CD14-positive monocyte (primary cell): ENCODE results near the gene SLC47A2. TPM values are rescaled to one million over a fixed set of nuclear protein-coding genes. Genes with fewer than 3 reads are reported as not detected.
"Not testable (repeated sequence)": the region's sequence is repeated elsewhere in the genome, so short reads cannot be mapped to it uniquely, and the experiment has no call there.

Experiments
- DNase-seq, 3 donors: peaks; one replicate each; pipeline ENCODE4 v3.0.0-alpha.2; 2011 to 2022
- H2AFZ ChIP-seq: 2 replicates; pipeline ENCODE4 v1.6.0; 2012; ENCODE audit warnings: mild to moderate bottlenecking, low read depth, low read length, inconsistent platforms; ENCODE audit not compliant: insufficient read depth, poor library complexity, severe bottlenecking
- H3K27ac ChIP-seq, 2 donors: 1 replicate in 1 of 2; 2 replicates in 1 of 2; pipeline ENCODE4 v1.5.1; 2012 to 2013; ENCODE audit warnings: low read length in 2 of 2, control low read depth in 1 of 2, inconsistent platforms in 1 of 2, low read depth in 1 of 2, mild to moderate bottlenecking in 1 of 2
- H3K27me3 ChIP-seq, 2 donors: one replicate each; pipeline versions ENCODE4 v1.6.0 to v1.6.1; 2011 to 2013; ENCODE audit warnings: low read length in 2 of 2; ENCODE audit not compliant: control insufficient read depth in 2 of 2, insufficient read depth in 2 of 2
- H3K36me3 ChIP-seq, 2 donors: replicated peaks in 1 of 2; 1 replicate in 1 of 2; 2 replicates in 1 of 2; pipeline versions ENCODE4 v1.5.1 to v1.6.1; 2012 to 2013; ENCODE audit warnings: low read length in 2 of 2, control low read depth in 1 of 2, inconsistent platforms in 1 of 2, mild to moderate bottlenecking in 1 of 2; ENCODE audit not compliant: insufficient read depth in 2 of 2, control insufficient read depth in 1 of 2
- H3K4me1 ChIP-seq, 2 donors: 1 replicate in 1 of 2; 2 replicates in 1 of 2; pipeline versions ENCODE4 v1.5.1 to v1.6.1; 2012 to 2013; ENCODE audit warnings: low read length in 2 of 2, control low read depth in 1 of 2, inconsistent platforms in 1 of 2, mild to moderate bottlenecking in 1 of 2, moderate library complexity in 1 of 2; ENCODE audit not compliant: insufficient read depth in 2 of 2, control insufficient read depth in 1 of 2
- H3K4me2 ChIP-seq: replicated peaks from 2 replicates; pipeline ENCODE3; 2012; ENCODE audit warnings: low read length, moderate library complexity, mild to moderate bottlenecking; ENCODE audit not compliant: poor library complexity, severe bottlenecking; ENCODE audit errors: extremely low read depth
- H3K4me3 ChIP-seq, 3 experiments: fragments of 200-600 bp in 1 of 3; sonication (generic) in 1 of 3; replicated peaks in 1 of 3; 1 replicate in 2 of 3; 2 replicates in 1 of 3; pipeline ENCODE4 v1.5.1; 2011 to 2013; ENCODE audit warnings: low read length in 3 of 3, mild to moderate bottlenecking in 3 of 3, control low read depth in 2 of 3, low read depth in 2 of 3, inconsistent platforms in 1 of 3, moderate library complexity in 1 of 3
- H3K79me2 ChIP-seq: 2 replicates; pipeline ENCODE4 v1.6.0; 2012; ENCODE audit warnings: mild to moderate bottlenecking, control low read depth, inconsistent platforms, low read length, moderate library complexity; ENCODE audit not compliant: insufficient read depth
- H3K9ac ChIP-seq: 2 replicates; pipeline ENCODE4 v1.6.0; 2017; ENCODE audit warnings: low read length, mild to moderate bottlenecking; ENCODE audit not compliant: insufficient read depth, poor library complexity, severe bottlenecking
- H3K9me3 ChIP-seq, 2 donors: replicated peaks in 1 of 2; 1 replicate in 1 of 2; 2 replicates in 1 of 2; pipeline versions ENCODE4 v1.5.1 to v1.6.1; 2012 to 2013; ENCODE audit warnings: low read length in 2 of 2, control low read depth in 1 of 2; ENCODE audit not compliant: control insufficient read depth in 1 of 2, insufficient read depth in 1 of 2
- H4K20me1 ChIP-seq: 2 replicates; pipeline ENCODE4 v1.6.0; 2012; ENCODE audit warnings: mild to moderate bottlenecking, low read length, control low read depth, moderate library complexity; ENCODE audit not compliant: insufficient read depth
- H3K27ac Mint-ChIP-seq, 7 donors: one replicate each; pipeline ENCODE4 v1.8.0; 2020; ENCODE audit warnings: mild to moderate bottlenecking in 7 of 7, mixed read lengths in 7 of 7, moderate library complexity in 6 of 7, inconsistent platforms in 2 of 7
- H3K27me3 Mint-ChIP-seq, 3 donors: one replicate each; pipeline ENCODE4 v1.8.0; 2021 to 2022; ENCODE audit warnings: low read depth in 3 of 3, mild to moderate bottlenecking in 3 of 3, mixed read lengths in 3 of 3, moderate library complexity in 3 of 3, inconsistent platforms in 1 of 3
- H3K36me3 Mint-ChIP-seq, 2 donors: one replicate each; pipeline ENCODE4 v1.8.0; 2020; ENCODE audit warnings: mixed read lengths in 2 of 2, inconsistent platforms in 1 of 2, mild to moderate bottlenecking in 1 of 2
- H3K4me1 Mint-ChIP-seq: one replicate; pipeline ENCODE4 v1.8.0; 2020; ENCODE audit warnings: mild to moderate bottlenecking, mixed read lengths
- H3K4me3 Mint-ChIP-seq, 2 donors: one replicate each; pipeline ENCODE4 v1.8.0; 2020; ENCODE audit warnings: mild to moderate bottlenecking in 2 of 2, mixed read lengths in 2 of 2, moderate library complexity in 1 of 2
- H3K9me3 Mint-ChIP-seq, 7 donors: one replicate each; pipeline ENCODE4 v1.8.0; 2020 to 2022; ENCODE audit warnings: mixed read lengths in 7 of 7, mild to moderate bottlenecking in 6 of 7, moderate library complexity in 6 of 7, inconsistent platforms in 2 of 7
- CTCF ChIP-seq: fragments of 200-600 bp; IDR thresholded peaks from one replicate; pipeline ENCODE4 v1.8.0; 2022; ENCODE audit warnings: antibody characterized with exemption, mild to moderate bottlenecking
- WGBS: methylation state at CpG from one replicate; pipeline ENCODE4 v1.1.5; 2013; ENCODE audit warnings: missing lambda C conversion rate; ENCODE audit not compliant: insufficient coverage; 5-methylcytosine and 5-hydroxymethylcytosine counted together
- intact Hi-C, 2 donors: fragments of 100-400 bp; cut with micrococcal nuclease; formaldehyde crosslinking; loops; one replicate each; pipeline versions ENCODE4 v1.15.0 to v1.15.1; 2023
- polyA minus RNA-seq: library from RNA; depleted of rRNA, polyadenylated mRNA; stranded (reverse); fragments of >200 nt; gene quantifications from 2 replicates; pipeline ENCODE4 v1.2.3, GENCODE V29; 2012
- polyA plus RNA-seq, 3 donors: library from polyadenylated mRNA; depleted of rRNA in 1 of 3; unstranded in 2 of 3; stranded (reverse) in 1 of 3; fragments of 300-500 nt in 2 of 3; fragments of >200 nt in 1 of 3; fragmentation: Illumina TruSeq in 2 of 3; gene quantifications; 1 replicate in 2 of 3; 2 replicates in 1 of 3; pipeline ENCODE4 v1.2.3, GENCODE V29; 2012 to 2021
- total RNA-seq, 12 experiments: library from RNA in 1 of 12; stranded (reverse) in 1 of 12; fragments of 120-200 nt in 1 of 12; gene quantifications; one replicate each; pipeline ENCODE4 v1.2.4 and lab custom pipeline; 2013 to 2026; ENCODE audit warnings: mixed read lengths in 6 of 12, inconsistent platforms in 1 of 12

SLC47A2 gene
- not detected for total RNA-seq (2013)
- polyA plus RNA-seq: not detected
- polyA minus RNA-seq: not detected in 2 replicates
- 0 to 1.7 (median 0) reads per million in 11 experiments for total RNA-seq (lab: John Stamatoyannopoulos, UW)

DNA sequence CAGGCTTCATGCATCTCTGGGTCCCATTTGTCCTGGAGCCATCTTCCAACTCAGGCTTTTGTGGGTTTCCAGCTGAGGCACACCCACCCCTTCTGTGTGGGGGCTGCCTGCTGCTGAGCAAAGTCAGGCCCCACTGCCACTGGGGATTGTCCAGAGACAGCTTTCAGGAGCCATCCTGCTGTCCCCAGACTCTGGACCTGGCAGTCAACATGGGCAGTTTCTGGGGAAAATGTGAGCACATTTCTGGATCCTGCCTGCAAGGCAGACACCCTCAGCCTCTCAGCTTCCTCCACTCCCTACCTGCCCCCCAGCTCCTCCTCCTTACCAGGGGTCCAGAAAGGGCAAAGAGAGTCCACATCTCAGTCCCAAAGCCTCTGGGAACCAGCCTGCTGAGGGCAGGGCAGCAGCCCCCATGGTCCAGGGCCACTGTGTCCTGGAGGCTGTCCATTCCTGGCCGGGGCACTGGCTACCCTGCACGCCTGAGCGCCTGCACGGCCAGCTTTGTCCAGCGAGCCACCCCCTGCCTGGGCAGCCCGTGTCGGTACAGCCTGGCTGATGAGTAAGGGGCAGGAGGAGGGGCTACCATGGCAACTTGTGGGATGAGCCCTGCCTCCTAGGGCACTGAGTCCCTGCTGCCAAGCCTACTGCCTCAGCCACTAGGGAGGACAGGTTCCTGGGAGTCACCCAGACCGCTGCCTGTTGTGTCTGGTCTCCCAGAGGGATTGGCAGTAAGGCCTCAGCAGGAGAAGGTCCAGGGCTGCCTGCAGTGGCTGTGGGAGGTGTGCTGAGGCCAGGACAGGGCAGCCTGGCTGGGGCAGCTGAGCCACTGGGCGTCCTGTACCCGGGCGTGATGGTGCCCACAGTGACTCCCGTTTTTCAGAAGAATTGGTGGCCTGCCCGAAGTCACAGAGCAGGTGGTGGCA, at the start of gene SLC47A2:
TSS of gene SLC47A2 (minus strand) at position 477 of the 923 bp plus-strand sequence. CDS start at position 448, 29 bp downstream.
- no peak within 1 kb of the TSS for H3K4me3 Mint-ChIP-seq
- Histone ChIP-seq H3K4me3 (no peak within 1 kb of the TSS), H3K4me1 (peaks cover 9 to 13% of the 10 kb centered on the region in 2 donors), H3K4me2 (no peak within 1 kb of the TSS), H3K79me2 (no peaks in the 10 kb centered on the region), H4K20me1 (no peaks in the 10 kb centered on the region), H2AFZ (no peak within 1 kb of the TSS), H3K9ac (no peak within 1 kb of the TSS), H3K9me3 (no peaks in the 10 kb centered on the region), H3K36me3 (no peaks in the 10 kb centered on the region), H3K27me3 (no peaks in the 10 kb centered on the region), H3K27ac (no peak within 1 kb of the TSS)
- intact Hi-C loops: no loop called here
- H3K27ac Mint-ChIP-seq: no peak within 1 kb of the TSS
- H3K36me3 Mint-ChIP-seq: no peaks in the 10 kb centered on the region
- H3K27me3 Mint-ChIP-seq: peaks cover 0 to 4% (median 0%) of the 10 kb centered on the region in 3 donors
- no peak for TF ChIP-seq CTCF
- WGBS: 93% methylated on average over 13 of the region's 13 CpGs
- no peak for DNase-seq
- H3K4me1 Mint-ChIP-seq: peaks cover 10% of the 10 kb centered on the region
- no peaks in the 10 kb centered on the region for H3K9me3 Mint-ChIP-seq

- Mint-ChIP-seq H3K27me3 (peaks cover 3 to 6% (median 5%) of the 10 kb centered on the region in 3 donors), H3K27ac (no peak overlapping the region), H3K4me1 (peaks cover 16% of the 10 kb centered on the region), H3K4me3 (no peak overlapping the region), H3K9me3 (no peaks in the 10 kb centered on the region), H3K36me3 (peaks cover 9 to 10% of the 10 kb centered on the region in 2 donors)
- H2AFZ ChIP-seq: no peak overlapping the region
- no peaks in the 10 kb centered on the region for H3K27me3 ChIP-seq
- no peaks in the 10 kb centered on the region for H3K79me2 ChIP-seq
- H3K4me1 ChIP-seq: no peaks in the 10 kb centered on the region
- no peaks in the 10 kb centered on the region for H3K9me3 ChIP-seq
- no peak for TF ChIP-seq CTCF
- no peak overlapping the region for H3K9ac ChIP-seq
- no peak overlapping the region for H3K4me2 ChIP-seq
- no peak overlapping the region for H3K4me3 ChIP-seq
- no peak overlapping the region for H3K27ac ChIP-seq
- WGBS: 85% methylated on average over 5 of the region's 7 CpGs
- H4K20me1 ChIP-seq: no peaks in the 10 kb centered on the region
- intact Hi-C loops: loop anchor here (1.0 to 5.0 kb wide), 3 partner anchors 252 to 404 kb away; partner anchors contain the start of gene B9D1 (in 2 of the 2)
- DNase-seq: no peak
- H3K36me3 ChIP-seq: peaks cover 3 to 8% of the 10 kb centered on the region in 2 donors
These were observed 49.6 kb upstream of the SLC47A2 start for GRCh38 chr17:19766016-19766415.

GRCh38 chr17:19763991-19764390, 47.6 kb upstream of the SLC47A2 start:
- not testable (repeated sequence) for H3K4me2 ChIP-seq, H2AFZ ChIP-seq, DNase-seq, H3K4me1 ChIP-seq, H3K9ac ChIP-seq, H3K4me3 ChIP-seq, H3K36me3 Mint-ChIP-seq, H3K27me3 ChIP-seq, H3K79me2 ChIP-seq, H3K36me3 ChIP-seq, H3K27me3 Mint-ChIP-seq, H3K27ac Mint-ChIP-seq, H3K9me3 Mint-ChIP-seq, H4K20me1 ChIP-seq, H3K27ac ChIP-seq, H3K9me3 ChIP-seq, H3K4me3 Mint-ChIP-seq
- 83% methylated on average over 1 of the region's 6 CpGs for WGBS
- intact Hi-C loops: loop anchor here (5.0 kb wide), 2 partner anchors 37 to 107 kb away; no protein-coding TSS in a partner anchor
- H3K4me1 Mint-ChIP-seq: peaks cover 25% of the 10 kb centered on the region
